ENCODE data around the gene HDAC5.

Gene HDAC5

DNA sequence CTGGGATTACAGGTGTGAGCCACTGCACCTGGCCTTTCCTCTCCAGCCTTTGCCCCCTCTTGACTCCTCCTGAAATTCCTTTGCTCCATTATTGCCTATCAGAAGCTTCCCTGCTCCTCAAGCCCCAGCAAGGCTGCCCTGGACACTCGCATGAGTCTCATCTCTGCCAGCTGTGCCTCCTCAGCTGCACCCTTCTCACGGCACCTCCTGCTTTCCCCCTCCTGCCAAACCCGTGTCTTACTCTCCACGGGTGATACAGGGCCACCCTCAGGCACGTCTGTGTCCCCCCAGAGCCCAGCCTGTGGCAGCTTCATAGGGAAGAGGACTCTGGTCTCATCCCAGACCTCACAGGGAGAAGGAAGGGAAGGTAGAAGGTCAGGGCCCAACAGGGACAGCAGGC lies 37.5 kb downstream of the HDAC5 start:
- TF ChIP-seq EZH2phosphoT487 (IDR thresholded peaks at IDR 0.05; ENCODE audit: borderline replicate concordance, low read length) (no peak), CTCF (IDR thresholded peaks at IDR 0.05; ENCODE audit: low read depth, low read length, poor library complexity, severe bottlenecking) (no peak)
- Histone ChIP-seq H3K36me3 (ENCODE audit: control insufficient read depth, low read length) (peaks cover 10% of the 10 kb centered on the region; the same call in 1 of the 2 replicates), H3K9me3 (ENCODE audit: control insufficient read depth, insufficient read depth, low read length) (no peaks in the 10 kb centered on the region), H3K79me2 (ENCODE audit: control insufficient read depth, low read length) (no peaks in the 10 kb centered on the region), H4K20me1 (ENCODE audit: control insufficient read depth, insufficient read depth, low read depth, low read length) (no peaks in the 10 kb centered on the region), H3K9me2 (replicated peaks; ENCODE audit: control insufficient read depth, low read length) (no peaks in the 10 kb centered on the region), H3K27me3 (ENCODE audit: control insufficient read depth, low read length) (no peaks in the 10 kb centered on the region), H3K4me1 (ENCODE audit: control insufficient read depth, low read length) (no peaks in the 10 kb centered on the region), H3K27ac (ENCODE audit: low read depth, low read length) (no peak overlapping the region), H3K4me3 (ENCODE audit: low read length) (no peak overlapping the region), H3F3A (ENCODE audit: control insufficient read depth, insufficient read depth) (no peaks in the 10 kb centered on the region), H3K4me2 (ENCODE audit: low read length) (no peak overlapping the region)

DNA sequence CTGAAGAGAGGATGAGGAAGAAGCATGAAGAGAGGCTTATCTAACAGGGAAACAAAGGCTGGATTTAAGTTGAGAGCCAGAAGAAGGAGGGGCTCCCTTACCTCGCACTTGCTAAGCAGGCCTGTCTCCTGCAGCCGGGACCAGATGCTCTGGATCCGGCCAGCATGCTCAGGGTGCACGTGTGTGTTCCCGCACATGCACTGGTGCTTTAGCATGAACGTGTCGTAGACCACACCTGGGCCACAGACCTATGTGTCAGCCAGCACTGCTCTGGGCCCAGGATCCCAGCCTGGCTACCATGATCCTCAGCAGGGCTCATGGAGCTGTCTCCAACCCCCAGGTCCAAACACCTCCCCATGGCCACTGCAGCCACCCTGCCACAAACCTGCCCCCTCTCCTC lies 38.5 kb downstream of the HDAC5 start:
- Histone ChIP-seq H3K4me2 (ENCODE audit: low read length) (no peak overlapping the region), H3K9me3 (ENCODE audit: control insufficient read depth, insufficient read depth, low read length) (no peaks in the 10 kb centered on the region), H3K27ac (ENCODE audit: low read depth, low read length) (no peak overlapping the region), H3K4me3 (ENCODE audit: low read length) (no peak overlapping the region), H3K27me3 (ENCODE audit: control insufficient read depth, low read length) (no peaks in the 10 kb centered on the region), H3K4me1 (ENCODE audit: control insufficient read depth, low read length) (peaks cover 6% of the 10 kb centered on the region), H3K36me3 (ENCODE audit: control insufficient read depth, low read length) (peaks cover 10% of the 10 kb centered on the region; the same call in 1 of the 2 replicates), H3K79me2 (ENCODE audit: control insufficient read depth, low read length) (no peaks in the 10 kb centered on the region), H3F3A (ENCODE audit: control insufficient read depth, insufficient read depth) (no peaks in the 10 kb centered on the region), H4K20me1 (ENCODE audit: control insufficient read depth, insufficient read depth, low read depth, low read length) (no peaks in the 10 kb centered on the region), H3K9me2 (replicated peaks; ENCODE audit: control insufficient read depth, low read length) (no peaks in the 10 kb centered on the region)
- TF ChIP-seq EZH2phosphoT487 (IDR thresholded peaks at IDR 0.05; ENCODE audit: borderline replicate concordance, low read length) (no peak), CTCF (IDR thresholded peaks at IDR 0.05; ENCODE audit: low read depth, low read length, poor library complexity, severe bottlenecking) (no peak)

DNA sequence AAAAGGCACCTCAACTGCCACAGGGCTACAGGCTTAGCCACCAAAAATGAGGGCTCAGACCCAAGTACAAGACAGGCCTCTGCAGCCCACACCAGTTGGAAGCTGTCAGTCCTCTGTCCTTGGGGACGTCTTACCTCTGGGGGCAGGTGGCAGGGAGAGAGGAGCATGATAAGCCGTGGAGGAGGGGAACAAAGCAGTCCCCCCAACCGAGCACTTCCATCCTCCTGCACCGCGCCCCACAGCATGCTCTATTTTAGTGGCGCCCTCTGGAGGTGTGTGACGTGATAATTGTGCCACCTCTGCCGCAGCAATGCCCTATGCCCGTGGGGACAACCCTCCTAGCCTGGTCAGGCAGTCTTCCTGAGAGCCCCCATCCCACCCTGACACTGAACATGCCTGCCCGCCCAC lies 39.3 kb downstream of the HDAC5 start:
- Histone ChIP-seq H3K27ac (ENCODE audit: low read depth, low read length) (no peak overlapping the region), H3K9me3 (ENCODE audit: control insufficient read depth, insufficient read depth, low read length) (no peaks in the 10 kb centered on the region), H3F3A (ENCODE audit: control insufficient read depth, insufficient read depth) (no peaks in the 10 kb centered on the region), H3K36me3 (ENCODE audit: control insufficient read depth, low read length) (peaks cover 10% of the 10 kb centered on the region; the same call in 1 of the 2 replicates), H3K4me2 (ENCODE audit: low read length) (no peak overlapping the region), H3K4me3 (ENCODE audit: low read length) (no peak overlapping the region), H3K27me3 (ENCODE audit: control insufficient read depth, low read length) (no peaks in the 10 kb centered on the region), H3K79me2 (ENCODE audit: control insufficient read depth, low read length) (no peaks in the 10 kb centered on the region), H3K4me1 (ENCODE audit: control insufficient read depth, low read length) (peaks cover 10% of the 10 kb centered on the region), H3K9me2 (replicated peaks; ENCODE audit: control insufficient read depth, low read length) (no peaks in the 10 kb centered on the region), H4K20me1 (ENCODE audit: control insufficient read depth, insufficient read depth, low read depth, low read length) (no peaks in the 10 kb centered on the region)
- TF ChIP-seq CTCF (IDR thresholded peaks at IDR 0.05; ENCODE audit: low read depth, low read length, poor library complexity, severe bottlenecking) (peak; percentile 57), EZH2phosphoT487 (IDR thresholded peaks at IDR 0.05; ENCODE audit: borderline replicate concordance, low read length) (no peak)
